Activated CD4-positive, alpha-beta T cell treated with anti-CD3 and anti-CD28 coated beads, Interleukin-2, amount 50 U/mL, for 48 hours (primary cell): ENCODE results near the gene PI4KB.

Experiments used
- DNase-seq, 2 experiments: peaks; one replicate each; pipeline ENCODE4 v3.0.0-alpha.2; 2020

Gene PI4KB

DNA sequence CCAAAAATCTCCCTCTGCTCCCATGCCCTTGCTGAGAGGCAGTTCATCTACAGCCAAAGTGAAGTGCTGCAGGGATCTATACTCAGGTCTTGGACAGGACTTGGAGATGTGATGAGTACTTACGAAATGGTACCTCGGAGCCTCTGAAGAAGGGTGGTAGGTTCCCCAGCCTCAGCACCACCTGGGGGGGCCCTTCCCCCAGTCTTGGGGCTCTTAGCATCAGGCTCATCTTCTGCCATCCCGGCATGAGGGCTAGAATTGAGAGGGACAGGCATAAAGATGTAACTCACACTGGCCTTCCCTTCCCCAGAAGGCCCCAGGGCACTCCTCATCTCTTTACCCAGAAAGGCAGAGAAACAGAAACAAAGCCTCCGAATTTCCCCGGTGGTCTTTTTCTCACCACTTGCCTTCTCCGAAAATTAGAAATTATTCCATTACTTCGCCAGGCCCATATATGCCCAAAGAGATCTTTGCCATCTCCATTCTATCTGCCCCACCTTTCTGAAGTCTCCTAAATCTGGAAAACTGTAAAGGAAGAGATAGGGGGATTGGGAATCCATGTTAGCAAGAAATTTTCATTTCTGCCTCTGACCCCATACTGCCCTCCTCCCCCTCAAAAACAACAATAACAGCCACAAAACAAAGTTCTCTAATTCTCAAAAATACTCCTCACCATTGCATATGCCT lies 19.0 kb upstream of the PI4KB start:
- peak; percentile 17 to 19 for DNase-seq

DNA sequence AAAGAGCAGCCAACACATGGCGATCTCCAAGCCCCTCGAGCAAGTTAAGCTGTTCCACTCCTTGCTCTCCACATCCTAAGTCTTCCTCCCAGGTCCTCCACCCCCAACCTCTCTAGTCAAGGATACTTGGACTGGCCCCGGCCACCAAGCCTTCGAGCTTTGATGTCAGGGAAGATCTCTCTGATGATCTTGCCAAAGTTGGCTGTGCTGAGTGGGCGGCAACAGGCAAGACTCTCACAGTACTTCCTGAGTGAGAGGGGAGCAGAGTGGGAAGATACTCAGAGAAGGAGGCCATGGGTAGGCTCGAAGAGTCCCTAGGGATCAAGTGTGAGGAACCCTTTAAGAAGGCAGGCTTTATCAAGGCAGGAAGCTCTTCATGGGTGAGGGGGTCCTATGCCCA lies 17.1 kb upstream of the PI4KB start:
- peak in 1 of 2 experiments; percentile 5 for DNase-seq

DNA sequence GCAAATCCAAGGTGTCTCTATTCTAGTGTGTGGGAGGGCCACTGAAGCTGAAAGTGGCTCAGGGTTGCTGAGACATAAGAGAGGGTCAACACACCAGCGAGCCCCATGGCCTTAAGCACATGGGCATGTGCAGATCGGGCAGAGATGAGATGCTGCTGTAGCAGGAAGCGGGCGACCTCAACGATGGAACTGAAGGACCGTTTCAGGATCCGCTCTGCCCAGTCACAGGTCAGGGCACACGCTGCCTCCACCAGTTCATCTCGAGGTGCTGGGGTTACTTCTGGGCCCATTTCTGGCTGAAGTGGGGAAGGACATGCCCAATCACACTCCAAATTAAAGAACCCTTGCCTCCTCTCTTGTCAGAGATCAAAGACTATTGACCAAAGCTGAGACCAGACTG lies 16.4 kb upstream of the PI4KB start:
- no peak for DNase-seq

DNA sequence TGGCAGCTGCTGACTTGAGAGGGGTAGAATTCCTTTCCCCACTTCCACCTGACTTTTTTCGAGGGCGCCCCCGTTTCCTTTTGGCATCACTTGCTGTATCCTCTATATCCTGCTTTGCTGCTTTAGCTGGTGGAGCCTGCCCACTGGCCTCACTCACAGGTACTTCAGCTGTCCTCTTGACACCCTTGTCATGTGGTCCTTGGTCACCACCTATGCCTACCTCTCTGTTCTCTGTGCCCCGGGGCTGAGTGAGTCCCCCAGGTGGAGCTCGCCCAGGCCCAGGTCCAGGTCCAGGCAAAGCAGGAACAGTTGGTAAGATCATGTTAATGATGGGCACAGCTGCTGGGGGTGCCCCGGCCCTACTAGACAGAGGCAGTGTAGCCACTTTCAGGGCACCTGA lies 15.4 kb upstream of the PI4KB start:
- no peak for DNase-seq

GRCh38 chr1:151342021-151342420 lies 14.8 kb upstream of the PI4KB start:
- no peak for DNase-seq

GRCh38 chr1:151340870-151341754 lies 13.9 kb upstream of the PI4KB start:
- peak; percentile 19 to 42 for DNase-seq

GRCh38 chr1:151336556-151336955 lies 9.3 kb upstream of the PI4KB start:
- no peak for DNase-seq

GRCh38 chr1:151334822-151335221 lies 7.6 kb upstream of the PI4KB start:
- no peak for DNase-seq

DNA sequence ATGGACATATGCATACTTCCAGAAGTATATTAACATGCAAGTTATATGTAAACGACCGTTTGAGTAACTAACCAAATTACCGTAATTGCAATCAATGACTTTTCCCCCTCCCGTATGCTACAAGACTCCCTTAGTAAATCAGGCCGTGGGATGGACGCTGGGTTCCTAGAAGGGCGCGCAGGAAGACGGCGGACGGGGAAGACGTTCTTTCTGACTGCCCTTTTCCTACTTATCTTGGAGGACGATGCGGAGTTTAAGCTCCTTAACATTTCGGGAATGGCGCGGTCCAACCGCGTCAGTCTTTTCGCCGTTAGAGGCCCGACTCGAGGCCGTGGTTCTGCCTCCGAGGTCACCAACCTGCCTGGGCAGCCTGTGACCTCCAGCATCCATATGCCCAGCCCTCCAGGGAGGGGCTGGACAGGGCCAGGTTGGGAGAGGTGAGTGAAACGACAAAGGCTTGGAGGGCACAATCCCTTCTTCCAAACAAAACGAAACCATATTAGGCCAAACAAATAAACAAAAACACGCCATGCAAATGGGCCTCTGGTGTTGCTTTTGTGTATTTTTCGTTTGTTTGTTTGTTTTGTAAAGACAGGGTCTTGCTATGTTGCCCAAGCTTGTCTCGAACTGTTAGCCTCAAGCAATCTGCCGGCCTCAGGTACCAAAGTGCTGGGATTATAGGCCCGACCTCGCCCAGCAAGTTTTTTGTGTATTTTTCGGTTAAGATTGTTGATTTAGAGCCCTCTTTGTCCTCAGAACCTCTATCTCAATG lies 873 bp upstream of the PI4KB start:
- peak; percentile 17 to 25 for DNase-seq

DNA sequence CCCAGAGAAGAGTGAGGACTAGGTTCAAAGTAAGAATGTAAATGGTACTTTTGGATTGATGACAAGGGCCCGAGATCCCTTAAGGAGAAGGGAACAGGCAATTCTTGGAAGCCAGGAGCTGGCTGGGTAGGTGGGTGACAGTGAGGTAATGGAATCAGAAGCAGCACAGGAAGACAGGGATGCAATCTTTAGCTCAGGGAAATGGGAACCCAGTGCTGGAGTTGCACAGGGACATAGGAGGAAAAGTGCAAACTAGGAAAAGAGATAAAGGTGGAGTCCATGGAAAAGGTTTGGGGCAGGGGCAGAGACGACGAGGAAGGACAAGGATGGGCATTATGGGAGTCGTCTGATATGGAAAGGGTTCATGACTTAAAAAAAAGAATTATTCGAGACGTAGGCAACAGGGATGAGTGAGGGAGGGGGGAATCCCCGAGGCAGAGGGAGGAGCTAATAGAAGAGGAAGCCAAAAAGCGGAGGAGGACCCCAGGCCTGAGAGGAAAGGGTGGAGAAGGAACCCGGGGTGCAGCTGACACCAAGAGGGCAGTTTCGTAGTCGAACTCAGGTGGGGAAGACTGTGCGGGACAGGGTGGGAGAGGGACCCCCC lies 495 bp downstream of the PI4KB start:
- peak; percentile 68 to 76 for DNase-seq

DNA sequence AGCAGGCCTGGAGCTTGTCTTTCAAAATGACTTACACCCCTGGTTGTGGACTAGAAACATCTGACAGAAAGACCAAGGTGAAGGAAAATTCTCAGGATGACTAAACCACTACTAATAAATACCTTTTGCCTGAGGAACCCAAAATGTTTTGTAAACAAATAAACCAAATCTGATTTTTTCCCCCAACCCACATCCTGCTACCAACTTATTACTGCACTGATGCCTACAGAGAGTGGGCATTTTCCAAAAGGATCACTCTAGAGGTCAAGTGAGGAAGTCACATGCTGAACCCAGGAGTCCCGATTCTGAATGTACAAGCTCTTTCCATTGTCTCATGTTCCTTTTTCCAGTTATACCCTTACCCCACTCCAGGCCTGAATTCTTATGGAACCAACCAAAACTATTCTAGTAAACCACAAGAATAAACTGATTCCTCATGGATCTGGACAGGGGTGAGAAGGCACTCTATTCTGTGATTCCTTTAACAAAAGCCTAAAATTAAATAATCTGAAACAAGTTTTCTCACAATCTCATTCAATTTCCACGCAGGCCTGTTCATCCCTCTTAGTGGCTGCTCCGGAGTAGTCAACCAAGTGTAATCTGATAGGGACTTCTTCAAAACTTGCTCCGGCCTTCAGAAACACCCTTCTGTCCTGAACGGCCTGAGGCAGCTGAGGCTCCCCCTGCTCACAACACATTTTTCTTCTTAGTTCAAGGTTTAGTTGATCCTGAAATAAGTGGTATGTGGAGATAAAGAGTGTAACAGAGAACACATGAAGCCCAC lies 1.4 kb downstream of the PI4KB start:
- no peak for DNase-seq

DNA sequence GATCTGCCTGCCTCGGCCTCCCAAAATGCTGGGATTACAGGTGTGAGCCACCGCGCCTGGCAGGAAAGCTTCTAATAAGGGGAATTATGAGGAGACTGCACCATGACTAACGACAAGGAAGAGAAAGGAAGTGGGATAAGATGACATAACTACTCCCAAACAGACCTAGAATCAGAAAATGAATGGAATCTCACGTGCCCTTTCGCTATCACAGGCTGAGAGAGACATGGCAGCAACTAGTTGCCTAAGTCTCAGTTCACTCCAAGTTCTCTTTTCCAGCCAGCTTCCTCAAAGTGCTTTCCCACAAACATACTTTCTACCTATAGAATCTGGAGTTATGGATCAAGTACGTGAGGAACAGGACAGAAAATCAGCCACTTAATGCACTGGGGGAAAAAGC lies 2.0 kb downstream of the PI4KB start:
- DNase-seq, result no peak

GRCh38 chr1:151324390-151324930 lies 2.8 kb downstream of the PI4KB start:
- no peak for DNase-seq

GRCh38 chr1:151318975-151319374 lies 8.2 kb downstream of the PI4KB start:
- no peak for DNase-seq

DNA sequence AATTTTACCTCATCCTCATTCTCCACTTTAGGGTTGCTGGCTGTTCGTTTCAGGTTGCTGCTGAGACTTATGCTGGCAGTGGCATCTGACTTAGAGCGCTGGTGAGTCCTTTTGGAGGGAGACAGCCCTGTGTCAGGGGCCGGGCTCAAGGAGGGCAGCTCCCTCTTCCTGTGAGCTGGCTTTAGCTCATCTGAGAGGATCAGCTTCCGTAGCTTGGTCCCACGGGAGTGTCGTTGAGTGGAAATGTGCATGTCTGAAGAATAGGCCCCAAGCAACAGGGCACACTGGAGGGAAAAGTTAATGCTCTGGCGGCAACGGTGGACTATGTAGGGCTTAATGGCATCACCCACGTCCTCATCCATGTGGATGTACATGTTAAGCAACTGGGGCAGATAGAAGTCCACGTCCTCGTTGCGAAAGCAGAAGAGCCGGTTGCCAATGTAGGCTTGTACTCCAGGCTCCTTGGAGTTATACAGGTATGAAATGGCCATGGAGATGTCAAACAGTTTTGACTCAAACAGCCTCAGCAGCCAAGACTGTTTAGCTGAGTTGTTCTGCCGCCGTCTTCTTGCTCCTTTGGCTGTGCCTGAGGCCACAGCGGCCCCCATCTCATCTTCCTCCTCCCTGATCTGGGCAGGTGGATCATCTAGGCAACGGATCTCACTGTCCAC lies 11.5 kb downstream of the PI4KB start:
- no peak for DNase-seq

GRCh38 chr1:151314137-151314875 lies 12.9 kb downstream of the PI4KB start:
- DNase-seq, result no peak

- DNase-seq, result no peak
These were observed 13.7 kb downstream of the PI4KB start for GRCh38 chr1:151313501-151313900.

DNA sequence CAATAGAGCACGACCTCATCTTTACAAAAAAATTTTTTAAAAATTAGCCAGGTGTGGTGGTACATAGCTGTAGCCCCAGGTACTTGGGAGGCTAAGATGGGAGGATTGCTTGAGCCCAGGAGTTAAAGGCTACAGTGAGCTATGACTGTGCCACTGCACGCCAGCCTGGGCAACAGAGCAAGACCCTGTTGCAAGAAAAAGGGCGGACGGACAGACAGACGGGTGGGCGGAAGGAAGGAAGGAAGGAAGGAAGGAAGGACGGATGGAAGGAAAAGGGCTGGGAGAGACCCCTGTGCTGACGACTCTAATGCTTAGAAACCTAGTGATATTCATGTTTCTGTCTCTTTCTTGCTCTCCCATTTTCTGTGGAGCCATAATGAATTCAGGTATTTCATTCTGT lies 14.4 kb downstream of the PI4KB start:
- DNase-seq, result no peak

DNA sequence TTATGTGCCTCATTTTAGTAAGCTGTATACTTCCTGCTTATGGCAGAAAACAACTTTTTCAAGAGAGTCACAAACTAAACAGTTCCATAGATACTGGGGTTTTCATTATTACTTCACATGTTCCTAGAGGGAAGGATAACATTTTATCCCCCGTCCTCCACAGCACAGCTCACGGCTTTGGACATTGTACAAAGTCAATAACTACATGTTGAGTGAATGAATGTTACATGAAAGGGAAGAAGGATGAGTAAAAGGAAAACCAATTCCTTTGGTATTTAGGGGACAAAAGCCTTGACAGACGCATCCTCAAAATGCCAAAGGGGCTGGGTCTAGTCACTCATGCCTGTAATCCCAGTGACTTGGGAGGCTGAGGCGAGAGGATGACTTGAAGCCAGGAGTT lies 14.8 kb downstream of the PI4KB start:
- DNase-seq, result no peak

DNA sequence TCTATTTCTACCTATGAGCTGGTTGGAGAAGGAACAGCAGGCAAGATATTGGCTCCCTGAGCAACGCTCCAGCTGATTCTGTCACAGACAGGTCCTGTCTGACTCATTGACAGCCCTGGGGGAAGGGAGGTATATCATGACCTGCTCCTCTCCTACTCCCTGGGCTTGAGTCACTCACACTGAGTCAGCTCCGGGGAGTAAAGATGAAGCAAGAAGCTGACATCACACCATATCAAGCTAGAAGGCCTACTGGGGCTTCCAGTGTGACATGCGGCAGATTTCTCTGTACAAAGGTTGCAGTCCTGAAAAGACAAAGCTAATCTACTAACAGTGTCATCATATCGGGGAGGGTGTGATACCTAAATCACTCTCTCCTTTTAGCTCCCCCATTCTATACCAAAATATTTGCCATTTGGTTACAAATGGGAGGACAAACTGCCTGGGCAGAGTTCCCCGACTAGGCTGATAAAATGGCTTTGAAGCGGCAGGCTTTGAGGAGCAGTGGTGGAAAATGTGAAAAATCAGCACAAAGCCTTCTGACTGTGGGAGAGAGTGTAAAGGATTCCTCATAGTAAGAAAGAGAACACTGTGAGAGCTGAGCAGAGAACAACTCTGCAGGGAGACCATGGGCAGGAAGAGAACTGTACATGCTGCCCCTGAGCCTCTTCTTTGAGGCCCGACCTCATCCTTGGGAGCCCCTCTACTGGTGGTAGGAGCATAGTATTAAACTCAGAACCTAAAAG lies 15.5 kb downstream of the PI4KB start:
- DNase-seq, result peak; percentile 81 to 87
